SK-N-MC (cell line): Measurements from ENCODE around the gene TUBB2B.
A peak's percentile ranks its signal among the peaks of the same experiment; 100 is the strongest.

Experiments used
- DNase-seq: peaks from one replicate; pipeline ENCODE4 v3.0.0-alpha.2; 2011; ENCODE audit warnings: low read depth, low spot score
- H3K27ac ChIP-seq: fragments of 200-600 bp; sonication (generic); 2 replicates; pipeline ENCODE4 v1.5.1; 2016; ENCODE audit warnings: mixed run types
- H3K36me3 ChIP-seq: fragments of 200-600 bp; sonication (generic); 2 replicates; pipeline ENCODE4 v1.6.1; 2017; ENCODE audit warnings: antibody characterized with exemption, low read length, mixed read lengths; ENCODE audit not compliant: insufficient read depth
- H3K4me3 ChIP-seq: fragments of 200-600 bp; sonication (generic); 2 replicates; pipeline ENCODE4 v1.5.1; 2016
- H3K9ac ChIP-seq: fragments of 200-600 bp; sonication (generic); 2 replicates; pipeline ENCODE4 v1.8.0; 2017; ENCODE audit warnings: mixed run types, mixed read lengths; ENCODE audit not compliant: insufficient read length
- H3K9me3 ChIP-seq: fragments of 200-600 bp; sonication (generic); 2 replicates; pipeline ENCODE4 v1.6.1; 2017; ENCODE audit warnings: low read depth, mild to moderate bottlenecking, antibody characterized with exemption, low read length, moderate library complexity, mixed read lengths
- EZH2 ChIP-seq: fragments of 200-600 bp; sonication (generic); IDR thresholded peaks from one replicate; pipeline ENCODE4 v1.6.1; 2017; ENCODE audit warnings: antibody characterized with exemption
- FOXP2 ChIP-seq: optimal IDR thresholded peaks from 2 replicates; pipeline ENCODE3; 2011; ENCODE audit warnings: mild to moderate bottlenecking, moderate library complexity; ENCODE audit not compliant: insufficient read depth; ENCODE audit errors: extremely low read length, control extremely low read depth
- POLR2AphosphoS5 ChIP-seq: IDR thresholded peaks from 2 replicates; pipeline ENCODE4 v1.6.1; 2012; ENCODE audit warnings: mild to moderate bottlenecking, low read depth, low read length, borderline replicate concordance

The TUBB2B gene

GRCh38 chr6:3260772-3261517 is 33.5 kb upstream of the TUBB2B start:
- Histone ChIP-seq H3K36me3 (peaks cover 15% of the 10 kb centered on the region), H3K27ac (no peak overlapping the region), H3K9me3 (no peaks in the 10 kb centered on the region), H3K9ac (no peak overlapping the region), H3K4me3 (peak overlapping the region; percentile 57)
- no peak for TF ChIP-seq POLR2AphosphoS5
- TF ChIP-seq EZH2: no peak
- no peak for TF ChIP-seq FOXP2
- DNase-seq: no peak

GRCh38 chr6:3260296-3260695 is 32.8 kb upstream of the TUBB2B start:
- no peak overlapping the region for H3K27ac ChIP-seq
- H3K36me3 ChIP-seq: peaks cover 15% of the 10 kb centered on the region
- peak overlapping the region; percentile 57 for H3K4me3 ChIP-seq
- TF ChIP-seq FOXP2 (no peak), POLR2AphosphoS5 (no peak), EZH2 (no peak)
- H3K9ac ChIP-seq: no peak overlapping the region
- H3K9me3 ChIP-seq: no peaks in the 10 kb centered on the region
- no peak for DNase-seq

GRCh38 chr6:3259491-3259958 is 32.1 kb upstream of the TUBB2B start:
- no peaks in the 10 kb centered on the region for H3K9me3 ChIP-seq
- DNase-seq: peak; percentile 8
- peak overlapping the region; percentile 98 for H3K4me3 ChIP-seq
- no peak overlapping the region for H3K27ac ChIP-seq
- H3K9ac ChIP-seq: peak overlapping the region; percentile 85
- TF ChIP-seq POLR2AphosphoS5 (peak; percentile 21; the same call in 1 of the 2 replicates), FOXP2 (no peak), EZH2 (no peak)
- peaks cover 14% of the 10 kb centered on the region for H3K36me3 ChIP-seq

GRCh38 chr6:3258720-3259490 is 31.5 kb upstream of the TUBB2B start, which contains the start of gene PSMG4:
PSMG4 (plus strand) TSS chr6:3258947; CDS start chr6:3259023, 76 bp downstream.
- no peak for DNase-seq
- Histone ChIP-seq H3K4me3 (peak within 1 kb of the TSS; percentile 98), H3K27ac (no peak within 1 kb of the TSS), H3K9ac (peak within 1 kb of the TSS; percentile 85), H3K9me3 (no peaks in the 10 kb centered on the region), H3K36me3 (peaks cover 7% of the 10 kb centered on the region)
- TF ChIP-seq POLR2AphosphoS5: peak; percentile 93
- TF ChIP-seq EZH2: no peak
- no peak for TF ChIP-seq FOXP2

- peaks cover under 1% of the 10 kb centered on the region; the same call in 1 of the 2 replicates for H3K36me3 ChIP-seq
- no peaks in the 10 kb centered on the region for H3K9me3 ChIP-seq
- H3K4me3 ChIP-seq: peak overlapping the region; percentile 98
- H3K9ac ChIP-seq: no peak overlapping the region
- no peak for TF ChIP-seq FOXP2
- no peak for TF ChIP-seq EZH2
- no peak for TF ChIP-seq POLR2AphosphoS5
- DNase-seq: no peak
- H3K27ac ChIP-seq: no peak overlapping the region
Measured at GRCh38 chr6:3258201-3258600, 30.7 kb upstream of the TUBB2B start.

GRCh38 chr6:3253597-3253961 is 26.1 kb upstream of the TUBB2B start:
- no peak overlapping the region for H3K4me3 ChIP-seq
- H3K36me3 ChIP-seq: no peaks in the 10 kb centered on the region
- DNase-seq: no peak
- TF ChIP-seq FOXP2 (no peak), EZH2 (no peak), POLR2AphosphoS5 (no peak)
- H3K27ac ChIP-seq: no peak overlapping the region
- H3K9me3 ChIP-seq: no peaks in the 10 kb centered on the region
- H3K9ac ChIP-seq: no peak overlapping the region

GRCh38 chr6:3252861-3253596 is 25.6 kb upstream of the TUBB2B start:
- Histone ChIP-seq H3K9ac (no peak overlapping the region), H3K9me3 (no peaks in the 10 kb centered on the region), H3K4me3 (no peak overlapping the region), H3K27ac (no peak overlapping the region), H3K36me3 (no peaks in the 10 kb centered on the region)
- DNase-seq: no peak
- TF ChIP-seq EZH2 (no peak), POLR2AphosphoS5 (no peak), FOXP2 (no peak)

GRCh38 chr6:3252369-3252768 is 24.9 kb upstream of the TUBB2B start:
- no peak for TF ChIP-seq FOXP2
- no peak for TF ChIP-seq POLR2AphosphoS5
- no peak for TF ChIP-seq EZH2
- Histone ChIP-seq H3K4me3 (no peak overlapping the region), H3K36me3 (no peaks in the 10 kb centered on the region), H3K9ac (no peak overlapping the region), H3K9me3 (no peaks in the 10 kb centered on the region), H3K27ac (no peak overlapping the region)
- no peak for DNase-seq
